Esophagus squamous epithelium (tissue), 5 donors: ENCODE results near the gene KCNA10. TPM values are rescaled to one million over a fixed set of nuclear protein-coding genes. Genes with fewer than 3 reads are reported as not detected.

Experiments
- DNase-seq: peaks from one replicate; lab custom pipeline; 2025; lab: John Stamatoyannopoulos, UW
- H3K27ac ChIP-seq, 4 donors: fragments of 200-600 bp; sonication (generic); one replicate each; pipeline ENCODE4 v1.5.1; 2016 to 2019; ENCODE audit warnings: mild to moderate bottlenecking in 1 of 4
- H3K27me3 ChIP-seq, 4 donors: fragments of 200-600 bp; sonication (generic); 1 replicate in 3 of 4; 2 replicates in 1 of 4; pipeline versions ENCODE4 v1.5.1 to v1.6.0; 2017 to 2021; ENCODE audit warnings: antibody characterized with exemption in 1 of 4
- H3K36me3 ChIP-seq, 3 donors: fragments of 200-600 bp; sonication (generic); one replicate each; pipeline ENCODE4 v1.5.1; 2016 to 2019
- H3K4me1 ChIP-seq, 3 donors: fragments of 200-600 bp; sonication (generic); one replicate each; pipeline ENCODE4 v1.5.1; 2017 to 2019
- H3K4me3 ChIP-seq, 4 donors: fragments of 200-600 bp; sonication (generic); 1 replicate in 3 of 4; 2 replicates in 1 of 4; pipeline ENCODE4 v1.5.1; 2016 to 2019; ENCODE audit warnings: mild to moderate bottlenecking in 2 of 4, moderate library complexity in 1 of 4
- H3K9me3 ChIP-seq, 3 donors: fragments of 200-600 bp; sonication (generic); one replicate each; pipeline ENCODE4 v1.5.1; 2016 to 2019
- CTCF ChIP-seq, 6 experiments: fragments of 450-650 bp in 4 of 6; fragments of 200-600 bp in 2 of 6; sonication (generic) in 2 of 6; IDR thresholded peaks; one replicate each; pipeline ENCODE4 v1.5.1; 2016 to 2019; ENCODE audit warnings: antibody characterized with exemption in 6 of 6, mild to moderate bottlenecking in 4 of 6, moderate library complexity in 4 of 6
- POLR2A ChIP-seq, 4 donors: fragments of 450-650 bp; IDR thresholded peaks; one replicate each; pipeline ENCODE4 v1.6.1; 2017; ENCODE audit warnings: antibody characterized with exemption in 4 of 4, mild to moderate bottlenecking in 4 of 4, moderate library complexity in 3 of 4
- WGBS, 2 donors: methylation state at CpG; one replicate each; pipeline ENCODE4 v1.1.5; 2018; 5-methylcytosine and 5-hydroxymethylcytosine counted together
- intact Hi-C: fragments of 100-400 bp; cut with DNase I; formaldehyde crosslinking; loops from one replicate; pipeline ENCODE4 v1.15.0; 2022
- total RNA-seq, 4 donors: library from RNA; depleted of rRNA; stranded (reverse); fragments of >200 nt; gene quantifications; one replicate each; pipeline ENCODE4 v1.1.0, GENCODE V29; 2016
- donor health status: DM: yes; HTN: yes; CAD: no.

KCNA10 gene
- not detected for total RNA-seq

GRCh38 chr1:110519125-110519810 is at the start of gene KCNA10:
TSS of gene KCNA10 (minus strand) at chr1:110519175. CDS start at chr1:110518787, 388 bp downstream.
- H3K27me3 ChIP-seq: peaks cover 0 to 38% (median 0%) of the 10 kb centered on the region in 4 donors

DNA sequence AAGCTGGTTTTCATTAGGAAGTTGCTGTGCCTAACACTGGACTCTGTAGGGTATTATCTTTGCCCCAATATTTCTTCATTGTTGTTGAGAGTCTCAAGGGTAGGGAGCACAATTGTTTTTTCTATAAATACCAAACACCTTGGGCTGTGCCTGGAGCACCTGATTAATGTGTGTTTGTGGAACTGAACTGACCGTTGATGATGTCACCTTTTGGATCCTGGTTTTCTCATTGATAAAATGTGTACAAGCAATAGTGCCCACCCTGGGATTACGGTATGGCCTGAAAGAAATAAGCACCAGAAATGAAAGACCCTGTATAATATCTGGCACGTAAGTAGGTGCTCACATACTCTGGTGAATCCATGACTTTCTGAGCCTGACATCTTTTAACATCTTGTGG is 47.9 kb upstream of the KCNA10 start:
- intact Hi-C loops: no loop called here
- no peak for DNase-seq
- 70 to 78% methylated on average over 3 of the region's 3 CpGs for WGBS, 2 donors

More at GRCh38 chr1:110519125-110519810, at the start of gene KCNA10:
- H3K4me3 ChIP-seq: no peak within 1 kb of the TSS
- WGBS, 2 donors: 58% methylated on average over 9 of the region's 9 CpGs
- TF ChIP-seq POLR2A (IDR thresholded peaks at IDR 0.05) (no peak), CTCF (IDR thresholded peaks at IDR 0.05) (no peak)
- no peak within 1 kb of the TSS for H3K27ac ChIP-seq
- peaks cover 0 to 2% (median 0%) of the 10 kb centered on the region in 3 donors for H3K4me1 ChIP-seq
- no peak for DNase-seq
- no peaks in the 10 kb centered on the region for H3K36me3 ChIP-seq
- H3K9me3 ChIP-seq: no peaks in the 10 kb centered on the region
- intact Hi-C loops: no loop called here

DNA sequence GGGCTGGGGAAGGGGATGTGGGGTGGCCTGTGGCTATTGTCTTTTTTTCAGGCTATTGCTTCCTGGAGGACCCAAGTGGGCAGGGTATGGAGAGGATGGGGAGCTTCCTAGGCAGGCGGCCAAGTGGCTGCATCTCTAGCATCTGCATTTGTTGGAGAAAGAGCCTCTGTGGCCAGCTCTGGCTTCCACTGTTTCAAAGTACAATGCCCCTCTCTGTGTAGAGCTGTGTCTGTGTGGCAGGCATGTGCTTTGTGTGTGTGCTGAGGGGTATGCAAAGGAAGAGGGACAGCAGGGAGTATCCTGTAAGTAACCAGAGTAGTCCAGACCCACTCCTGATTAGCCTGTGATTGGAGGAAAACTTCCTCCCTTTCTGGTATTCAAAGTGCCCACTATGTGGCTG is 46.6 kb upstream of the KCNA10 start:
- no peak for DNase-seq
- WGBS, 2 donors: 70 to 89% methylated on average over 1 of the region's 1 CpG
- Histone ChIP-seq H3K4me3 (no peak overlapping the region), H3K36me3 (no peaks in the 10 kb centered on the region), H3K4me1 (no peaks in the 10 kb centered on the region), H3K27ac (no peak overlapping the region), H3K9me3 (no peaks in the 10 kb centered on the region), H3K27me3 (peaks cover 0 to 15% (median 0%) of the 10 kb centered on the region in 4 donors)
- intact Hi-C loops: no loop called here
- TF ChIP-seq CTCF (IDR thresholded peaks at IDR 0.05): no peak
- no peak for TF ChIP-seq POLR2A (IDR thresholded peaks at IDR 0.05)

More for the DNA sequence above, 47.9 kb upstream of the KCNA10 start:
- Histone ChIP-seq H3K9me3 (no peaks in the 10 kb centered on the region), H3K36me3 (no peaks in the 10 kb centered on the region), H3K4me3 (no peak overlapping the region), H3K27me3 (peaks cover 0 to 20% (median 0%) of the 10 kb centered on the region in 4 donors), H3K4me1 (no peaks in the 10 kb centered on the region), H3K27ac (no peak overlapping the region)
- TF ChIP-seq CTCF (IDR thresholded peaks at IDR 0.05) (no peak), POLR2A (IDR thresholded peaks at IDR 0.05) (no peak)

DNA sequence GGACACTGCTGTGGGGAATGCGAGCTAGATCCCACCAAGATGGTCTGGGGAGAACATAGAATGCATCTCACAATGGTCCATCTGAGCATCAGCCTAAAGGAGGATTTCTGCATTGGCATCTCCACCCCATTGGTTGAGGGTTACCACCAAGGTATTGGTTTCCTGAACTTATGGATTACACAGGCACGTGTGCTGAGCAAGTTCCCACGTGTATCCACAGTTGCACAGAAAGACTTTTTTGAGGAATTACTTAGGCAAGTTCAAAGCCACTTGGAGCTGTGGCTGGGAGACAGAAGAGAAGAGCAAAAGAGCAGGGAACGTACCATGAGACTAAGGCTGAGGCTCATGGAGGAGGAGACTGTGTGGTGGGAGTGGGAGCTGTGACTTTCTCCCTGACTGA is 44.1 kb upstream of the KCNA10 start:
- H3K4me1 ChIP-seq: no peaks in the 10 kb centered on the region

More for the DNA sequence above, 44.1 kb upstream of the KCNA10 start:
- Histone ChIP-seq H3K27ac (no peak overlapping the region), H3K4me3 (no peak overlapping the region), H3K36me3 (no peaks in the 10 kb centered on the region), H3K27me3 (peaks cover 0 to 15% (median 0%) of the 10 kb centered on the region in 4 donors), H3K9me3 (no peaks in the 10 kb centered on the region)
- no peak for DNase-seq
- 53 to 78% methylated on average over 4 of the region's 4 CpGs for WGBS, 2 donors
- TF ChIP-seq POLR2A (IDR thresholded peaks at IDR 0.05) (no peak), CTCF (IDR thresholded peaks at IDR 0.05) (no peak)
- intact Hi-C loops: no loop called here
